GM12878 (cell line): ENCODE measurements around the gene CD63. TPM values are rescaled to one million over a fixed set of nuclear protein-coding genes. Genes with fewer than 3 reads are reported as not detected.

ENCODE experiments used
- ATAC-seq: fragments of 200-7000 bp; cut with Tn5 transposase; 3 replicates; pipeline ENCODE4 v1.9.1; 2020; ENCODE audit warnings: mild to moderate bottlenecking, moderate library complexity
- BruUV-seq: library from RNA; stranded (reverse); fragments of 400-500 nt; replicated peaks from 2 replicates; lab custom pipeline; 2021; lab: Mats Ljungman, UMichigan
- CTCF ChIA-PET: fragments of 300-600 bp; sonication (Branson Sonifier 250); formaldehyde crosslinking; extraction: SDS; loops from one replicate; lab custom pipeline; 2021; ENCODE audit warnings: inconsistent platforms; lab: Yijun Ruan, JAX
- POLR2A ChIA-PET: fragments of 350-600 bp; formaldehyde crosslinking; extraction: SDS; loops from one replicate; lab custom pipeline; 2021; ENCODE audit warnings: inconsistent platforms; lab: Charles Lee
- RAD21 ChIA-PET: fragments of 300-600 bp; sonication (Branson Sonifier 250); formaldehyde crosslinking; loops from one replicate; lab custom pipeline; 2023; ENCODE audit warnings: antibody characterized with exemption; ENCODE audit not compliant: unreplicated experiment; lab: Charles Lee
- SMC1A ChIA-PET: fragments of 300-600 bp; sonication (Branson Sonifier 250); formaldehyde crosslinking; loops from one replicate; lab custom pipeline; 2023; ENCODE audit not compliant: unreplicated experiment, uncharacterized antibody; lab: Charles Lee
- DNase-seq: peaks from one replicate; pipeline ENCODE4 v3.0.0-alpha.2; 2011; ENCODE audit warnings: low read depth, low spot score
- FAIRE-seq: peaks from 3 replicates; lab custom pipeline; 2011; peaks lifted over from hg19 to GRCh38; lab: Jason Lieb, UNC
- H2AFZ ChIP-seq: 2 replicates; pipeline ENCODE4 v1.6.0; 2011; ENCODE audit warnings: low read depth, low read length, control low read depth; ENCODE audit not compliant: control insufficient read depth
- H3K27ac ChIP-seq: 2 replicates; pipeline ENCODE4 v1.5.1; 2011; ENCODE audit warnings: control low read depth; ENCODE audit not compliant: control insufficient read depth, insufficient read depth
- H3K27me3 ChIP-seq, 2 experiments: replicated peaks in 1 of 2; 2 replicates each; pipeline versions ENCODE4 v1.6.0 to v1.6.1; 2011; ENCODE audit warnings: low read length in 1 of 2; ENCODE audit not compliant: control insufficient read depth in 2 of 2, insufficient read depth in 2 of 2
- H3K36me3 ChIP-seq, 2 experiments: 2 replicates each; pipeline ENCODE4 v1.5.1; 2011; ENCODE audit warnings: low read length in 1 of 2; ENCODE audit not compliant: control insufficient read depth in 2 of 2, insufficient read depth in 2 of 2
- H3K4me1 ChIP-seq: 2 replicates; pipeline ENCODE4 v1.6.1; 2011; ENCODE audit warnings: mild to moderate bottlenecking, low read length, moderate library complexity, mixed read lengths; ENCODE audit not compliant: control insufficient read depth, insufficient read depth
- H3K4me2 ChIP-seq: 2 replicates; pipeline ENCODE4 v1.6.0; 2011; ENCODE audit warnings: control low read depth; ENCODE audit not compliant: control insufficient read depth, insufficient read depth
- H3K4me3 ChIP-seq: fragments of 200-600 bp; sonication (generic); 2 replicates; pipeline ENCODE4 v1.5.1; 2016
- H3K79me2 ChIP-seq: 2 replicates; pipeline ENCODE4 v1.6.0; 2011; ENCODE audit warnings: low read length; ENCODE audit not compliant: control insufficient read depth, insufficient read depth
- H3K9ac ChIP-seq: 2 replicates; pipeline ENCODE4 v1.8.0; 2011; ENCODE audit warnings: low read length, control low read depth, mixed read lengths; ENCODE audit not compliant: control insufficient read depth, insufficient read depth
- H3K9me3 ChIP-seq: replicated peaks from 3 replicates; pipeline ENCODE4 v1.5.1; 2011; ENCODE audit warnings: mild to moderate bottlenecking, low read length; ENCODE audit not compliant: control insufficient read depth, insufficient read depth
- H4K20me1 ChIP-seq: 2 replicates; pipeline ENCODE4 v1.6.0; 2011; ENCODE audit not compliant: control insufficient read depth, insufficient read depth
- BCL11A ChIP-seq: IDR thresholded peaks from 2 replicates; pipeline ENCODE4 v1.6.1; 2011; ENCODE audit warnings: low read depth, low read length
- CREB1 ChIP-seq: IDR thresholded peaks from 2 replicates; pipeline ENCODE4 v1.6.1; 2012; ENCODE audit warnings: low read depth, mild to moderate bottlenecking, inconsistent platforms
- KDM1A ChIP-seq: fragments of 200-600 bp; sonication (generic); IDR thresholded peaks from 2 replicates; pipeline ENCODE4 v1.6.1; 2016; ENCODE audit warnings: borderline replicate concordance
- MYC ChIP-seq: IDR thresholded peaks from 2 replicates; pipeline ENCODE4 v1.6.1; 2011; ENCODE audit warnings: mild to moderate bottlenecking, low read length, moderate library complexity, inconsistent platforms; ENCODE audit not compliant: insufficient read depth, insufficient replicate concordance, insufficient read length, severe bottlenecking
- NFYA ChIP-seq: IDR thresholded peaks from 2 replicates; pipeline ENCODE4 v1.6.1; 2011; ENCODE audit warnings: low read depth, mild to moderate bottlenecking, low read length, improper control_type of control experiment, borderline replicate concordance
- RAD21 ChIP-seq: IDR thresholded peaks from 2 replicates; pipeline ENCODE4 v1.6.1; 2011; ENCODE audit warnings: mild to moderate bottlenecking, low read depth, low read length, moderate library complexity; ENCODE audit not compliant: insufficient read depth
- SMAD1 ChIP-seq: fragments of 450-650 bp; IDR thresholded peaks from 2 replicates; pipeline ENCODE4 v1.6.1; 2018; ENCODE audit warnings: mild to moderate bottlenecking, low read depth; ENCODE audit not compliant: partially characterized antibody
- SMAD5 ChIP-seq: IDR thresholded peaks from 2 replicates; pipeline ENCODE4 v1.6.1; 2016; ENCODE audit warnings: antibody characterized with exemption, low read depth
- SPI1 ChIP-seq: IDR thresholded peaks from 2 replicates; pipeline ENCODE4 v1.6.1; 2011; ENCODE audit warnings: low read depth, mild to moderate bottlenecking, low read length, moderate library complexity, borderline replicate concordance; ENCODE audit not compliant: insufficient read depth
- STAT1 ChIP-seq: fragments of 450-650 bp; conservative IDR thresholded peaks from 2 replicates; pipeline ENCODE4 v1.6.1; 2014; ENCODE audit warnings: antibody characterized with exemption, mild to moderate bottlenecking
- ZNF24 ChIP-seq: fragments of 450-650 bp; IDR thresholded peaks from 2 replicates; pipeline ENCODE4 v1.6.1; 2017; ENCODE audit warnings: antibody characterized with exemption, mild to moderate bottlenecking
- ZZZ3 ChIP-seq: IDR thresholded peaks from 2 replicates; pipeline ENCODE4 v1.6.1; 2011; ENCODE audit warnings: low read depth; ENCODE audit not compliant: control insufficient read depth, insufficient read length
- WGBS: methylation state at CpG from one replicate; pipeline ENCODE4 v1.1.6; 2016; ENCODE audit warnings: low lambda C conversion rate; ENCODE audit not compliant: insufficient replicate concordance, insufficient coverage; ENCODE audit errors: missing lambda C conversion rate; 5-methylcytosine and 5-hydroxymethylcytosine counted together
- in situ Hi-C: fragments of 300-500 bp; cut with MboI; formaldehyde crosslinking; loops from 9 replicates; pipeline ENCODE4 v1.14.3; 2018; ENCODE audit warnings: mixed read lengths
- intact Hi-C: fragments of 100-400 bp; cut with micrococcal nuclease; formaldehyde crosslinking; loops from one replicate; pipeline ENCODE4 v1.14.2; 2022; ENCODE audit not compliant: unreplicated experiment
- polyA plus RNA-seq, 11 experiments: library from polyadenylated mRNA; depleted of rRNA in 4 of 11; unstranded in 6 of 11; stranded (reverse) in 5 of 11; fragments of >200 nt; fragmentation: Nextera tagmentation in 4 of 11; fragmentation: Illumina TruSeq in 1 of 11; extraction: Ambion mirVana in 4 of 11; extraction: Trizol in 1 of 11; gene quantifications; 1 replicate in 1 of 11; 2 replicates in 10 of 11; pipeline versions ENCODE4 v1.2.1 to v1.2.3, GENCODE V29; 2011 to 2016; ENCODE audit warnings: inconsistent platforms in 2 of 11, missing spikeins in 2 of 11, low read depth in 1 of 11
- total RNA-seq, 4 experiments: library from RNA; depleted of rRNA in 3 of 4; stranded (reverse); fragments of >200 nt in 3 of 4; fragmentation: Illumina TruSeq in 1 of 4; extraction: Trizol in 1 of 4; gene quantifications; 2 replicates each; pipeline versions ENCODE4 v1.2.1 to v1.2.3, GENCODE V29; 2013 to 2021
- TF ChIP-seq, protein P1 (sequence below): IDR thresholded peaks from 2 replicates; pipeline ENCODE4 v1.6.1; 2011; ENCODE audit warnings: borderline replicate concordance, low read depth, mild to moderate bottlenecking, moderate library complexity, mixed read lengths, low read length; ENCODE audit not compliant: insufficient read depth; ENCODE audit errors: extremely low read length

Gene CD63
- total and polyA plus RNA-seq, 10 of the 15 experiments (the other 5 are each of a cell fraction or from before 2014, with no cell fraction given), result 147 to 220 (median 183) TPM

DNA sequence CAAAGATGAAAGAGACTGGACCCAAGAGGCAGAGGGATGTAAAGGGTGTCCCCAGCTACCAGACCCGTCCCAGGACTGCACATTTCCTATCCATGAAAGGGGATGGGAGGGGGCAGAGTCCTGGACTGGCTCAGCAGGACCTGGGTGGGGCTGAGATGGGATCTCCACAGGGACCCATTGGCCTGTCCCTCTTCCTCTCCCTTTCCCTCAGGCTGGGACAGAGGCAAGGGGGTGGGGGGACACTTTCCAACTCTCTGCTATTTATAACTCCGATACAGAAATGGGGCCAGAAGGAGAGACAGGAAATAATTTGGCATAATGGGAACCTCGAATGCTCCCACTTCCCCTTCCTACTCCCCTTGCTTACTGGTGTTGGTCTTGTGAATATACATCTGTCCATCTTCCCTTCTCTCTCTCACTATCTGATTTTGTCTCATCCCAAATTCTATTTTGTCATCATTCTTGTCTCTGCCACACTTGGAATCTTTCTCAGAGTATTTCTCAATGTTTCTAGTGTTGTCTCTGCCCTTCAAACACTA is 20.0 kb downstream of the CD63 start:
- ChIA-PET POLR2A (no interaction called here), SMC1A (no interaction called here), CTCF (no interaction called here), RAD21 (no interaction called here)
- no peak for TF ChIP-seq CREB1
- TF ChIP-seq SPI1, result peak; percentile 52; the same call in 1 of the 2 replicates
- Histone ChIP-seq H4K20me1 (no peaks in the 10 kb centered on the region), H2AFZ (no peak overlapping the region), H3K4me2 (0 out of 2 replicates have a peak overlapping the region, but pooled peaks have one; percentile 23), H3K36me3 (no peaks in the 10 kb centered on the region), H3K79me2 (no peaks in the 10 kb centered on the region), H3K4me3 (peak overlapping the region; percentile 74; the same call in 1 of the 2 replicates), H3K27ac (no peak overlapping the region), H3K9ac (no peak overlapping the region), H3K9me3 (no peaks in the 10 kb centered on the region), H3K27me3 (peaks cover 0 to 5% of the 10 kb centered on the region in 2 experiments; a peak in 2 of 4 replicates), H3K4me1 (peaks cover 6% of the 10 kb centered on the region; the same call in 1 of the 2 replicates)
- 2% methylated on average over 3 of the region's 3 CpGs for WGBS
- no peak for ATAC-seq
- FAIRE-seq, result no peak
- no peak for DNase-seq
- in situ Hi-C loops, result no loop called here
- BruUV-seq, result no TSS peak
- intact Hi-C loops, result no loop called here

DNA sequence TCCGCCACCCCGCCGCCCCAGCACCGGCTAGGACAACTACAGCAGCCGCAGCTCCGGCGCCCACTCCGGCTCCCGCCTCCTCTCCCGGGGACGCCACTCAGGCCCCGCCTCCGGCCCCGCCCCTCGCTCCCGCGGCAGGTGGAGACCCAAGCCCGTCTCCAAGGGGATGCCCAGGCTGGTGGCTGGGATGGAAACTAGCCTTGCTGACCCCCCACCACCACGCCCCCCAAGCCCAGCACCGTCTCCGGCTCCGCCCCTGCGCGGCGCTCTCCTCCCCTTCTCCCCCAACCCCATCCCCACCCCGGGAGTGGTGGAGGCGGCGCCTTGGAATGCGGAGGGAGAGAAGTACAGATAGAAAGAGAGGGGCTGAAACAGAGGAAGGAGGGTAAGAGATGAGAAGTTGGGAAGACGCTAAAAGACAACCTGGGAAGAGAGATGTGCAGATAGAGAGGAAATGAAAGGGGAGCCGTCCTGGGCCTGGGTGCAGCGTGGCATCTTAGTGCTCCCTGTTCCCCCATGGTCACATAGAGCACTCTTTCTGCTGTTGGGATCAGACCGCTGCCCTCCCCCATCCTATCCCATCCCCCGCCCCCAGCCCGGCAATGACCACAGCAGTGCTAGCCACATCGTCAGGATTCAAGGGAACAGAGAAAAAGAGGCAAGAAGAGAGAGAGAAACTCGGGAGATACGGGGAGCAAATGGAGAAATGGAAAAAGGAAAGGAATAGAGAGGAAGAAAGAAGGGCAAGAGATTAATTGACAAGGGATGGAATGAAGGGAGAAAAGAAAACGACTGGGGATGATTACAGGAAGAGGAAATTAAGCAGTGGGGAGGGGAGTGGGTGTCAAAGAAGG is 20.7 kb downstream of the CD63 start, which contains the start of gene ITGA7:
Gene ITGA7 (minus strand): TSS at position 64 of the 854 bp plus-strand sequence. CDS start 222 bp downstream, outside the sequence.
- peaks cover 0 to 5% of the 10 kb centered on the region in 2 experiments; a peak in 2 of 4 replicates for H3K27me3 ChIP-seq
- TF ChIP-seq SMAD5 (no peak), KDM1A (no peak), ZZZ3 (no peak), ZNF24 (no peak), SMAD1 (no peak), NFYA (no peak), STAT1 (no peak), BCL11A (no peak), MYC (no peak), RAD21 (no peak)
- TF ChIP-seq, protein P1, sequence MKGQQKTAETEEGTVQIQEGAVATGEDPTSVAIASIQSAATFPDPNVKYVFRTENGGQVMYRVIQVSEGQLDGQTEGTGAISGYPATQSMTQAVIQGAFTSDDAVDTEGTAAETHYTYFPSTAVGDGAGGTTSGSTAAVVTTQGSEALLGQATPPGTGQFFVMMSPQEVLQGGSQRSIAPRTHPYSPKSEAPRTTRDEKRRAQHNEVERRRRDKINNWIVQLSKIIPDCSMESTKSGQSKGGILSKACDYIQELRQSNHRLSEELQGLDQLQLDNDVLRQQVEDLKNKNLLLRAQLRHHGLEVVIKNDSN, result no peak
- H3K36me3 ChIP-seq, result no peaks in the 10 kb centered on the region
- CTCF ChIA-PET, result interaction anchor here (1.3 to 2.7 kb wide), 2 partner anchors 8 to 52 kb away, joined by 3 to 13 read pairs; partner anchors contain the start of gene BLOC1S1
- RAD21 ChIA-PET, result no interaction called here
- H3K9me3 ChIP-seq, result no peaks in the 10 kb centered on the region
- in situ Hi-C loops, result no loop called here
- WGBS, result 1% methylated on average over 17 of the region's 39 CpGs
- POLR2A ChIA-PET, result interaction anchor here (0.6 kb wide), 1 partner anchor 21 kb away, joined by 3 read pairs; the partner anchor contains the start of gene CD63
- no TSS peak for BruUV-seq
- DNase-seq (no peak), ATAC-seq (peak; percentile 71), FAIRE-seq (no peak)
- no peaks in the 10 kb centered on the region for H3K79me2 ChIP-seq
- H3K27ac ChIP-seq, result no peak within 1 kb of the TSS
- no peaks in the 10 kb centered on the region for H4K20me1 ChIP-seq
- intact Hi-C loops, result no loop called here
- SMC1A ChIA-PET, result no interaction called here
- H3K9ac ChIP-seq, result no peak within 1 kb of the TSS
- peak within 1 kb of the TSS; percentile 51 for H3K4me2 ChIP-seq
- peak within 1 kb of the TSS; percentile 36 for H2AFZ ChIP-seq
- H3K4me3 ChIP-seq, result peak within 1 kb of the TSS; percentile 74
- peaks cover 6% of the 10 kb centered on the region; the same call in 1 of the 2 replicates for H3K4me1 ChIP-seq
